HUES6 (cell line): ENCODE results near the gene ULK4.
"Not testable (repeated sequence)": the region's sequence is repeated elsewhere in the genome, so short reads cannot be mapped to it uniquely, and the experiment has no call there.

Source experiments
- H3K27ac ChIP-seq: 2 replicates; pipeline ENCODE4 v1.7.0; 2013; ENCODE audit warnings: low read depth, mild to moderate bottlenecking, low read length, inconsistent platforms
- H3K27me3 ChIP-seq: 2 replicates; pipeline ENCODE4 v1.6.1; 2013; ENCODE audit warnings: low read length; ENCODE audit not compliant: control insufficient read depth, insufficient read depth
- H3K36me3 ChIP-seq: 2 replicates; pipeline ENCODE4 v1.6.1; 2013; ENCODE audit warnings: low read length; ENCODE audit not compliant: control insufficient read depth, insufficient read depth
- H3K4me1 ChIP-seq: 2 replicates; pipeline ENCODE4 v1.6.1; 2013; ENCODE audit warnings: low read length; ENCODE audit not compliant: control insufficient read depth, insufficient read depth
- H3K4me3 ChIP-seq: 2 replicates; pipeline ENCODE4 v1.5.1; 2013; ENCODE audit warnings: low read depth, low read length
- H3K9ac ChIP-seq: one replicate; pipeline ENCODE4 v1.6.1; 2013; ENCODE audit warnings: mild to moderate bottlenecking, low read length
- H3K9me3 ChIP-seq: 2 replicates; pipeline ENCODE4 v1.6.1; 2013; ENCODE audit warnings: low read depth, low read length; ENCODE audit not compliant: control insufficient read depth, insufficient read depth

The ULK4 gene

DNA sequence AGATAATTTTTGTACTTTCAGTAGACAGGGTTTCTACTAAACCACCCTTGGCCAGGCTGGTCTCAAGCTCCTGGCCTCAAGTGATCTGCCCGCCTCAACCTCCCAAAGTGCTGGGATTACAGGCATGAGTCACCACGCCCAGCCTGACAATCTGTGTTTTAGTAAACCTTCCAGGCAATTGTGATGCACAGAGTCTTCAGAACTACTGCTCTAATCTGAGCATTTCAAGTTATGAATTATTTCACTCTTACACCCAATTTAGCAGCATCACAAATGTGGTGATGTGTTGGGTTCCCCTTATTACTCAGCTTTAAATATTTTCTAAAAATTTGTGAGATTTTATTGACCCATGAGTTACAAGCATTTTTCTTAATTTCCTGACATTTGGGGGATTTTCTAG, 94.4 kb downstream of the ULK4 start:
- no peak overlapping the region for H3K27ac ChIP-seq
- H3K36me3 ChIP-seq, result no peaks in the 10 kb centered on the region
- H3K4me3 ChIP-seq, result no peak overlapping the region
- H3K9ac ChIP-seq, result no peak overlapping the region
- peaks cover 5% of the 10 kb centered on the region for H3K4me1 ChIP-seq
- H3K9me3 ChIP-seq, result no peaks in the 10 kb centered on the region
- no peaks in the 10 kb centered on the region for H3K27me3 ChIP-seq

- H3K9ac ChIP-seq, result no peak overlapping the region
Observed at GRCh38 chr3:41866298-41866697, 95.6 kb downstream of the ULK4 start.

GRCh38 chr3:41863024-41863423, 98.9 kb downstream of the ULK4 start:
- H3K9ac ChIP-seq, result no peak overlapping the region
- H3K36me3 ChIP-seq, result no peaks in the 10 kb centered on the region
- no peaks in the 10 kb centered on the region for H3K4me1 ChIP-seq
- no peak overlapping the region for H3K4me3 ChIP-seq
- no peaks in the 10 kb centered on the region for H3K9me3 ChIP-seq
- no peaks in the 10 kb centered on the region for H3K27me3 ChIP-seq
- no peak overlapping the region for H3K27ac ChIP-seq

More at GRCh38 chr3:41866298-41866697, 95.6 kb downstream of the ULK4 start:
- H3K27me3 ChIP-seq, result no peaks in the 10 kb centered on the region
- H3K9me3 ChIP-seq, result no peaks in the 10 kb centered on the region
- H3K27ac ChIP-seq, result no peak overlapping the region
- no peaks in the 10 kb centered on the region for H3K36me3 ChIP-seq
- no peak overlapping the region for H3K4me3 ChIP-seq
- H3K4me1 ChIP-seq, result no peaks in the 10 kb centered on the region

GRCh38 chr3:41860489-41860888, 101.4 kb downstream of the ULK4 start:
- not testable (repeated sequence) for H3K9ac ChIP-seq, H3K36me3 ChIP-seq, H3K27ac ChIP-seq, H3K4me1 ChIP-seq, H3K9me3 ChIP-seq, H3K4me3 ChIP-seq, H3K27me3 ChIP-seq

- H3K9me3 ChIP-seq, result no peaks in the 10 kb centered on the region
- no peaks in the 10 kb centered on the region for H3K4me1 ChIP-seq
- H3K27ac ChIP-seq, result no peak overlapping the region
- H3K9ac ChIP-seq, result no peak overlapping the region
- H3K27me3 ChIP-seq, result no peaks in the 10 kb centered on the region
- no peaks in the 10 kb centered on the region for H3K36me3 ChIP-seq
- no peak overlapping the region for H3K4me3 ChIP-seq
Observed at GRCh38 chr3:41854956-41855355, 106.9 kb downstream of the ULK4 start.

- H3K36me3 ChIP-seq, result no peaks in the 10 kb centered on the region
- no peak overlapping the region for H3K9ac ChIP-seq
- no peak overlapping the region for H3K4me3 ChIP-seq
- H3K4me1 ChIP-seq, result no peaks in the 10 kb centered on the region
- H3K9me3 ChIP-seq, result no peaks in the 10 kb centered on the region
- H3K27me3 ChIP-seq, result no peaks in the 10 kb centered on the region
- no peak overlapping the region for H3K27ac ChIP-seq
Observed at GRCh38 chr3:41853540-41854196, 108.2 kb downstream of the ULK4 start.

DNA sequence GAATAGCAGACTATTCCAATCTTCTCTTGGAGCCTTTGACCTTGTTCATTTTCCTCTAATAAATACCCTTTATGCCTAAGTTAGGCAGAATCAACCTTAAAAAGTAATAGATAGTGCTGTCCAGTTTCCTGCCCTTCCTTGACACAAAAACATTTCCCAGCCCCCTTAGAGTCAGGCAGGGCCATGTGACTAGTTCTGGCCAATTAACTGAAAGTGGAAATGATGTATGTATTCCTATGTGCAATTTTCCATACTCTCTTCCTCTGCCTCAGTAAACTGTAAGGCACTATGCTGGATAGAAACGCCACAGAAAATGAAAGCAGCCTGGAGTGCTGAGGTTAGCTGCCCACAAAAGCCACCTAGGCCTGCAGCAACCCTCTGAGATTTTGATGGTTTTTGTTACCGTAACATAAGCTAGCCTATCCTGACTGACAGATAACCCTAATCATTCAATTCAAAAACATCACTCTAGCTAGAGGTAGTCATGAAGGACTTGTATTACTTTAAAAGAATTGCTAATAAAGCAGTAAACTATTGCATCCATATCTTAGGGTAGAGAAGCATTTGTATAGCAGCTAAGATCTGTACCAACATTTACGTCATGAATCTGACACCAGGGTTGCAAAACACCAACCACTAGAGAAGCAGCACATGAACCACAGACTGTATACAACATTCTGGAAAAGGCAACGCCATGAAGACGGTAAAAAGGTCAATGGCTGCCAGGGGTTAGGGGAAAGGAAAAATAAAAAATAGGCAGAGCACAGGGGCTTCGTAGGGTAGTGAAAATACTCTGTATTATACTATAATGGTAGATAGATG, 112.9 kb downstream of the ULK4 start:
- Histone ChIP-seq H3K27ac (no peak overlapping the region), H3K27me3 (no peaks in the 10 kb centered on the region), H3K9ac (no peak overlapping the region), H3K9me3 (no peaks in the 10 kb centered on the region), H3K4me1 (no peaks in the 10 kb centered on the region), H3K36me3 (no peaks in the 10 kb centered on the region), H3K4me3 (no peak overlapping the region)

- H3K4me1 ChIP-seq, result no peaks in the 10 kb centered on the region
- no peak overlapping the region for H3K4me3 ChIP-seq
- H3K27me3 ChIP-seq, result no peaks in the 10 kb centered on the region
- H3K9ac ChIP-seq, result no peak overlapping the region
- no peaks in the 10 kb centered on the region for H3K36me3 ChIP-seq
- no peak overlapping the region for H3K27ac ChIP-seq
- H3K9me3 ChIP-seq, result peaks cover 6% of the 10 kb centered on the region
Observed at GRCh38 chr3:41847679-41848078, 114.2 kb downstream of the ULK4 start.

GRCh38 chr3:41846850-41847249, 115.1 kb downstream of the ULK4 start:
- Histone ChIP-seq H3K27ac (no peak overlapping the region), H3K4me1 (no peaks in the 10 kb centered on the region), H3K4me3 (no peak overlapping the region), H3K9ac (no peak overlapping the region), H3K9me3 (peaks cover 14% of the 10 kb centered on the region), H3K27me3 (no peaks in the 10 kb centered on the region), H3K36me3 (no peaks in the 10 kb centered on the region)

GRCh38 chr3:41845826-41846225, 116.1 kb downstream of the ULK4 start:
- Histone ChIP-seq H3K4me3 (no peak overlapping the region), H3K27me3 (no peaks in the 10 kb centered on the region), H3K27ac (no peak overlapping the region), H3K9me3 (peaks cover 14% of the 10 kb centered on the region), H3K36me3 (no peaks in the 10 kb centered on the region), H3K9ac (no peak overlapping the region), H3K4me1 (no peaks in the 10 kb centered on the region)

DNA sequence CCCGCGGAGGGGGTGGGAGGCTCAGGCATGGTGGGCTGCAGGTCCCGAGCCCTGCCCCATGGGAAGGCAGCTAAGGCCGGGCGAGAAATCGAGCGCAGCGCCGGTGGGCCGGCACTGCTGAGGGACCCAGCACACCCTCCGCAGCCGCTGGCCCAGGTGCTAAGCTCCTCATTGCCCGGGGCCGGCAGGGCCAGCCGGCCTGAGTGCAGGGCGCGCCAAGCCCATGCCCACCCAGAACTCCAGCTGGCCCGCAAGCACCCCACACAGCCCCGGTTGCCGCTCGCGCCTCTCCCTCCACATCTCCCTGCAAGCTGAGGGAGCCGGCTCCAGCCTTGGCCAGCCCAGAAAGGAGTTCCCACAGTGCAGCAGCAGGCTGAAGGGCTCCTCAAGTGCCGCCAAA, 117.6 kb downstream of the ULK4 start:
- H3K4me3 ChIP-seq, H3K9ac ChIP-seq, H3K4me1 ChIP-seq, H3K27ac ChIP-seq, H3K27me3 ChIP-seq, H3K36me3 ChIP-seq: not testable (repeated sequence)
- peaks cover 26% of the 10 kb centered on the region for H3K9me3 ChIP-seq
